HG03520 (cell line): ENCODE data around the gene FAM114A2.

ENCODE experiments used
- ATAC-seq: cut with Tn5 transposase; IDR thresholded peaks from one replicate; pipeline ENCODE4 v1.9.1; 2021; ENCODE audit warnings: mild to moderate bottlenecking, moderate library complexity; ENCODE audit not compliant: unreplicated experiment

The FAM114A2 gene

GRCh38 chr5:153952893-153953292 lies 85.8 kb downstream of the FAM114A2 start:
- no peak for ATAC-seq

GRCh38 chr5:153952057-153952456 lies 86.7 kb downstream of the FAM114A2 start:
- peak; percentile 46 for ATAC-seq

GRCh38 chr5:153941265-153941664 lies 97.4 kb downstream of the FAM114A2 start:
- ATAC-seq: no peak
